GM11168 (cell line): ENCODE data around the gene PRDM11.

ENCODE experiments used
- in situ Hi-C: fragments of 300-500 bp; cut with MboI; formaldehyde crosslinking; loops from one replicate; pipeline ENCODE4 v1.12.0; 2022; ENCODE audit warnings: low sequenced_read_pairs; ENCODE audit not compliant: unreplicated experiment

Gene PRDM11

DNA sequence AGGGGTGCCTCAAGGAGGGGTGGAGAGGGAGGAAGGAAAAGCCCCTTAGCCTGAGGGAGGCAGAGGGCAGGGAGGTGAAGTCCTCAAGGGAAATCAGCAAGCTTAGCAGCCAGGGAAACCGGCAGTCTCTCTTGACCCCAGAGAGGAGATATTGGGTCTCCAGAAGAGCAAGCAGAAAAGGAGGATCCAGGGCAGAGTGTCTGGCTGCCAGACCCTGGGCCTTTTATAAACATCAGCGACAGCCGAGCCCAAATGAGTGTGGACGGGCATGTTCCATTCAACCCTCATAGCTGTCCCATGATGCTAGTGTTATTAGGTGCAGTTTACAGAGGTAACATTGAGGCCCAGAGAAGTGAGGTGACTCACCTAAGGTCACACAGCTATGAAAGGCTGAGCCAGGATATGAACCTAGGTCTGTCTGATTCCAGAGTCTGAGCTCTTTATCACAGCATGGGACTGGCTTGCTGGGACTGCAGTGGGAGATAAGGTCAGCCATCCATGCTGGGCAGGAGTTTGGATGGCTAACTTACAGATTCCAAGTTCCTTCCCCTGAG, 9.3 kb downstream of the PRDM11 start:
- in situ Hi-C loops, result no loop called here

DNA sequence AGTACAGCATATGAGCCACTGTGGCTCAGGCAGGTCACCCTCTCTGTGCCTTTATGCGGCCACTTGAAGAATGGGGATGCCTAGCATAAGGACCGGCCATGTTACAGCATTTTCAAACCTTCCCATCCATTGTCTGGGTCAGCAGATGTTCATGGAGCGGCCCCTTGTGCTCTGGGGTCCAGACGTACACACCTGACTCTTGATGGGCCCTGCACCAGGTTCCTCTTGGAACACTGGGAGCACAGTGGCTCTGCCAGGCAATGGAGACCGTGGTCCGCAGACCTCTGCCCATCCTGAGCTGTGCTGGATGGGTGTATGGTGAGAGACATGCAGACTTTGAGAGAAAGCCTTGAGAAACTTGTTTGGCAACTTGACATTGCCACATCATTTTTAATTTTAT, 9.8 kb downstream of the PRDM11 start:
- in situ Hi-C loops, result no loop called here

DNA sequence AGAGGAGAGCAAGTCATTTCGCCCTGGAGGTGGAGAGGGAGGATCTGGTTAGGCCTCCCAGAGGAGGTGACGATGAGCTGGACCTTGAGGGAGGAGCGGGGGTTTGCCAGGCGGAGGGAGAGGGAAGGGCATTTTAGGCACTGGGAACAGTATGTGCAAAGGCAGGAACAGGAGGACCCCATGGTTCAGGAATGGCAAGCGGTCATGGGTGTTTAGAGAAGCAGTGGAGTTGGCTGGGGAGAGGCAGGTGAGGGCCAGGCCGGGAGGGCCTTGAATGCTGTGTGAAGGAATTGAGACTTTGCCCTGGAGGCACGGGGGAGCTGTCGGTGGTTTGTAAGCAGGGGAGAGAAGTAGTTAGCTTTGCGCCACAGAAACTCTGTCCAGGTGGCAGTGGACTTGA, 10.3 kb downstream of the PRDM11 start:
- in situ Hi-C loops, result no loop called here

DNA sequence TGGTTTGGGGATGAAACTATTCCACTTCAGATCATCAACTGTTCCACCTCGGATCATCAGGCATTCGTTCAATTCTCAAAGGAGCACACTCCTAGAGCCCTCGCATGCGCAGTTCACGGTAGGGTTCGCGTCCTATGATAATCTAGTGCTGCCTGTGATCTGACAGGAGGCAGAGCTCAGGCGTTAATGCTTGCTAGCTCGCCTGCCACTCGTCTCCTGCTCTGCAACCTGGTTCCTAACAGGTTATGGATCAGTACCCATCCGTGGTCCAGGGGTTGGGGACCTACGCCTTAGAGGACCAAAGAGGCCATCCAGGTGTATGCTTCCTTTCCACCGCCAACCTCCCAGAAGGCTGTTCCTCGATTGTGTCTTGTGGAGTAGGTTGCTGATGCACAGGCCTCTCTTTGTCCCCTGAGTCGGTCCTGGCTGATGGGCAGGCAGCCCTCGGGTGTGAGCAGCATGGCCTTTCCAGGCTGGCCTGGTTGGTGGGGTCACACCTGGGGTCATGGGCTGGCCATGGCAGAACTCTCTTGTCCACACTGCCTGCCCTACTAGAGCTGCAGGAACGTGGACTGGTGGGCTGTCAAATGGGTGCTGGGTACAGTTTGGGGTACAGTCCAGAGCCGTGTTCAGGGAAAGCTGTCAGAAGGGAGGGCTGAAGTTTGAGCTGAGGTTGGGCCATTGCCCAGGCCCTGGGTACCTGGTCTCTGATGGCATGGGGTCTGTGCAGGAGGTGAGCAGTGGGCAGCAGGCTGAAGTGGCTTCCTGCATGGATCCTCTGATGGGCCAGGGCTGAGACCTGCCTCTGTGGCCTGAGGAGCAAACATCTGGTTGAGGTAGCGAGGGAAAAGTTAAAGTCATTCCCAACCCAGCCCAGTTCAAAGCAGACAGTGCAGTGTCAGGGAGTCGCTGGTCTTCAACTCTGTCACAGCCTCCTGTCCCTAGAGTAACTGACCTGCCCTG, 11.1 kb downstream of the PRDM11 start:
- in situ Hi-C loops, result no loop called here

DNA sequence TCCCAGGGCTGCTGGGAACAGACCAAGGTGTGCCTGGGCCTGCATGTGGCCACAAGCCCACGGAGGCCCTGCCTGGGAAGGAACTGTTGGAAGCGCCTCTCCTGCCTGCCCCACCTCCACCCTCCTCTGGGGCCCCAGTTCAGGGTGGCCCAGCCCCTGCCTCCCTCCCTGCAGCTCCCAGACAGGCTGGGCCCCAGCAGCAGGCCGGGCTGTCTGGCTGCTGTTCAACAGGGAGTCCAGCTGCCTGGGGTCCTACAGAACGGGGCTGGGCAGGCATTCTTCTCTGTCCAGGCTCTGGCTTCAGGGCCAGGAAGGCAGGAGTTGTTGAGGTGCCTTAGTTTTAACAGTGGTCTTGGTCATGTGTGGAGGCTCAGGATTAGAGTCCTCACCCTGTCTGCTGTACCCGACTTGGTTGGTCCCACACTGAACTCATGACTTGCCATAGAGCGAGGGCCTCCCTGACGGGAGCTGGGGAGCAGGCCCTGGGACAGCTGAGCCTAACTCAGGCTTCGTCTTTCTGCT, 11.8 kb downstream of the PRDM11 start:
- in situ Hi-C loops, result no loop called here

DNA sequence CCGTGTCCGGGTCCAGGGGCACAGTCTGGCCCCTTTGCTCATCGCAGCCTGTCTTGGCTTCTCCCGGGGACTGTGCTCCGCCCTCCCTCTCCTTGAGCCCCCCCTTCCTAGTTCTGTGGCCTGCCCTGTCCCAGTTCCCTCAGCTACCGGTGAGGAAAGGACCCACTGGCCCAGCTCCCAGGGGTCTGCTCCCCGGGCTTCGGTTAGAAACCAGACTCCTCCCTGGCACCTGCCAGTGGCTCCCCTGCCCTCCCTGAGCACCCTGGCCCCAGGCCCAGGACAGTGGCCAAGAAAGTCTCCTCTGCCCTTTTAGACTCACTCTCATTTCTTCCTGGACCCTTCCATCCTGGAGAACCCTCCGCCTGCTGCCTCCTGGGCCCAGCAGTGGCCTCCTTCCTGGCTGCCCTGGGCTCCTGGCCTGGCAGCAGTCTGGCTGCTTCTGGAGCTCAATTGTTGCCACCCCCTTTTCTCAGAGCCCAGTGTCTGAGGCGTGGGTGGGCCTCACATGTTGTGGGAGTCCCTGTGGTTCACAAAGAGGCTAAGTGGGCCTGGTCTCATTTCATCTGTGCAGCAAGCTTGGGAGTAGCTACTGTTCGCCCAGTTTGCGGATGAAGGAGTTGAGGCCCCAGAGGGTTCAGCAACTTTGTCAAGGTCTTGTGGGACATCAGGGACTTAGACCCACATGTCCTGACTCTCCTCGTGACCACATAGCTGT, 12.6 kb downstream of the PRDM11 start:
- in situ Hi-C loops, result no loop called here

DNA sequence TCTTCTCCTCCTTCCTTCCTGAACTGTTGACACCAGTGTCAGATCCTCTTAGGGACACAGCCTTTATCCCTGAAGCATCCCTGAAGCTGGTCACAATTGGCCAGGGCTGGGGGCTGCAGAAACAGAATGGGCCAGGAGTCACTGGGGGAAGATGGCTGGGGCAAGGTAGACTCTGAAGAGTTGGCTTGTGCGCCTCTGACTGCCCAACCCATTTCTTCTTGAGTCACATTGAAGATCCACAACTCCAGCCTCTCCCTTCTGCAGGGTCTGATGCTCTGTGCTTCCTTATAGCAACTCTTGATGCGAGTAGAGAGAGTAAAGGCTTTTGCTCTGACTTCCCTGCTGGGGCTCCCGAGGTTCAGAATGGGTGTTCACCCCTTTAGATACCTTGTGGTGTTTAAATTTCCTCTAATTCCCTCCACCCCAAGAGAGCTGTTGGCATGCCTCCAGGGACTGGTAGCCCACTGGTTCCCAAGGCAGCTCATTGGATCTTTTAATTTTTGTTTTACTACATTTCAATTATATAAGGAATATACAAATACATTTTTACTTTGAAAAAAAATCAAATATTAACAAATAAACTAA, 13.4 kb downstream of the PRDM11 start:
- in situ Hi-C loops, result no loop called here

DNA sequence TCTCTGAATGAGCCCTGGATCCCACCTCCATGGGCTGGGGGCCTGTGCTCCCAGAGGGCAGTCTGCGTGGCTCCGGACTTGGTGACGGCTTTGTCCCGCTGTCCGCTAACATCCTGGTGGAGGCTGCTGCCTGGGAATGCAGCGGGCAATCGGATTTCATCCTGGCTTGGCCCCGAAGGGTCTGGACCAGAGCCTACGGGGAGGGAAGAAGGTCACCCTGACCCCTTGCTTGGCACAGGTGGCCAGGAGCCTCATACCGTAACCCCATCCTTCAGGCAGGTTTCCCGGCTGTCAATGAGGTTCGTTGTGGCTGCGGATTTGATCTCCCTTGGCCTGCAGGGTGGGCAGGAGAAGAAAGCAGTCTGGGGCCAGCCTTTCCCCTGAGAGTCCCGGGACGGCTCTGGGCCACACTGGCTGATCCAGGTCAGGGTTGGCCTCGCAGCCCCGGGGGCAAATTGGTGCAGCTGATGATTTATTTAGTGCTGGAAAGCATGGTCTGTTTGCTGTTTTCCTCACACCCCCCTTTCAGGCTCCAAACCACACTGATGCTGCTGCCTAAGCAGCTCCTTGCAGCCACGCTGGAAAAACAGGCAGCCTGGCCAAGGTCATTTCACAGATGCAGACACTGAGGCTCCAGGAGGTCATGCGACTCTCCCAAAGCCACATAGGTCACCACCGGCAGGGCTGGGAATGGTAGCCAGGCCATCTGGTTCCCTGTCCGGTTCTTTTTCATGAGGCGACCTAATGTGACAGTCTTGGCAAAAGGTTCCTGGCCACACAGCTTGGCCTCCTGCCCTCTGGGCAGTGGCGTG, 15.0 kb downstream of the PRDM11 start:
- in situ Hi-C loops, result no loop called here

DNA sequence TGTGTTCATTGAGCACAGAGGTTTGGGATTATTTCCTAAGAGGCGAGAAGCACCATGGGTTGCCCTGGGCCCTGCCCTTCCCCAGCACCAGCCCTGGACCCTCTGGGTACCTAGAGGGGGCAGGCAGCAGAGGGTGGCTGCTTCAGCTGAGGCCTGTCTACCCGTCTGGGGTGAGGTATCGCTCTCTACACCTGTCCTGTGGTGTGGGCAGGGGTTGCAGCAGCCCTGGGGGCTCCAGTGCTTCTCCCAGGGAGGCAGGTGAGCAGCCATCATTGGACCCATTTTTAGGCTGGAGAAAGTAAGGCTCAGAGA, 15.6 kb downstream of the PRDM11 start:
- in situ Hi-C loops, result no loop called here

DNA sequence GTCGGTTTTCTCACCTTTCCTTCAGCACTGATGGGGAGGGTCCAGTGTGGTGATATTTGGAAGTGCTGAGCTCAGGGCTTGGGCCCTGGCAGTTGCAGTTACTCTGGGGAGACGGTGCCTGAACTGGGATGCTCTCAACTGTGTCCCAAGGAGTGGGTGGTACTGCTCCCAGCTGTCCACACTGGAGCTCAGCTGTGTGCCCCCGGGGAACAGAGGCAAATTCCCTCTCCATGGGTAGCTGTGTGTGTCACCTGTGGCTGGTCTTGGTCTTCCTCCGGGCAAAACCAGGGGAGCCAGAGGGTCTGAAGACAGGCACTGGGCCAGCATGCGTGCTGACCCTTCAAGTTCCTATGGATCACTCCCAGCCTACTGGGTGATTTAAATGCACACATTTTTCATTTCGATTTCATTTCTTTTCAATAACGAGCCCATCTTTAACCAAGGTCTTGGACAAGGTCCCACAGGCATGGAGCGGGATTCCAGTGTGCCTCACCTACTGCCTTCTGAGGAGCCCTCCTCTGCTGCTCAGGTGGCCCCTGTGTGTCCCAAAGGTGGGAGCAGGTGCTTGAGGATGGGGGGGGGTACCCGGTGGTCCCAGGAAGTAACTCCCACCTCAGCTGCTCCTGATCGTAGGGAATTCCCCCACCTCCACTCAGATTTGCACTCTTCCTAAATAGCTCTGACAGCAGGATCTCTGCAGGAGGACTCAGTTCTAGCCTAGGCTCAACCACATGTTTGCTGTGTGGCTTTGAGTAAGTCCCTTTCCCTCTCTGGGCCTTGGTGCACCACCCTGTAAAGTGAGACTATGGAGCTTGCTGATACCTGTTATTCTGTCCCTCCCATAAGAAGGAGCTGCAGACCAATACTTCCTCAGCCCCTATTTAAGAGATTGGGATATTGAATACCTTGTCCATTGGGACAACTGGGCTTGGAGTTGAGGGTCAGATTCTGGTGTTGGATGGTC, 16.8 kb downstream of the PRDM11 start:
- in situ Hi-C loops, result no loop called here

DNA sequence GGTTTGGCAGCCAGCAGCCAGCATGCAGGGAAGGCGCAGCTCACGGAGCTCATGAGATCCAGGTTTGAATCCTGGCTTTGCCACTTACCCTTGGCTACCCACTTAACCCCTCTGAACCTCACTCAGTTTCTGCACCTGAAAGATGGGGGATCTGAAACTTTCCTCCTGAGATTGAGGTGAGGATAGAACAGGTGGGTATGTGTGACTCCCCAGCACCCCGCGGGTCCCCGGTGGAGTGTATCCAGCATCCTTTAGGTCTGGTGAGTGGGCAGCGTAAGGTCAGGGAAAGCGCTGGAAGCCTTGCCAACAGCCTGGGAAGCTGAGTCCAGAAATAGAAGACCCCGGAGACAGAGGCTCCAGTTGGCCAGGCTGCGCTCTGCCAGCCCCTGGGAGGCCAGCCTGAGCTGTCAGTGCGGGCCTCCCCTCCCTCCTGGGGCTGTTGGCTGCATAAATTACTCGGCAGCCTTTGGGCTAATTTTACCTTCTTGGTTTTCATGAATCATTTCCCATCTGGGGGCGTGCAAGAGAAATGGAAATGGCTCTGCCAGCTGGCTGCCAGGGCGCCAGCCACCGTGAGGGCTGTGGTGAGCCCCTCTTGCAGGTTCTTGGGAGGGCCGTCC, 17.6 kb downstream of the PRDM11 start:
- in situ Hi-C loops, result no loop called here

DNA sequence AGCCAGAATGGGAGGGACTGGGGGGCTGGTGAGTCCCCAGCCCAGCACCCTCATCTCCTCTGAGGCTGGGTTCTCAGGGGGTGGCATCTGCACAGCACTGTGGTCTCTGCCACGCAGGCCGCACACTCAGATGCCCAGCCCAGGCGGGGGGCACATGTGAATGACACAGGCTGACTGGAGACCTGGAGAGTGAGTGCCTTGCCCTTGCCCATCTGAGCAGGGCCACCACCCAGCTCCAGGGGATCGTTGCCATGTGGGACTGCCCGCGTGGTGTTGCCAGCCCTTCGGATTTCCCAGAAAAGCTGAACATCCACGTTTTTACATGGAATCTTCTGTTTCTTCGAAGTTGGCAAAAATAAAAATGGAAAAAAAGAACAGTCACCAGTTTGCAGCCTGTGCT, 18.9 kb downstream of the PRDM11 start:
- in situ Hi-C loops, result no loop called here

DNA sequence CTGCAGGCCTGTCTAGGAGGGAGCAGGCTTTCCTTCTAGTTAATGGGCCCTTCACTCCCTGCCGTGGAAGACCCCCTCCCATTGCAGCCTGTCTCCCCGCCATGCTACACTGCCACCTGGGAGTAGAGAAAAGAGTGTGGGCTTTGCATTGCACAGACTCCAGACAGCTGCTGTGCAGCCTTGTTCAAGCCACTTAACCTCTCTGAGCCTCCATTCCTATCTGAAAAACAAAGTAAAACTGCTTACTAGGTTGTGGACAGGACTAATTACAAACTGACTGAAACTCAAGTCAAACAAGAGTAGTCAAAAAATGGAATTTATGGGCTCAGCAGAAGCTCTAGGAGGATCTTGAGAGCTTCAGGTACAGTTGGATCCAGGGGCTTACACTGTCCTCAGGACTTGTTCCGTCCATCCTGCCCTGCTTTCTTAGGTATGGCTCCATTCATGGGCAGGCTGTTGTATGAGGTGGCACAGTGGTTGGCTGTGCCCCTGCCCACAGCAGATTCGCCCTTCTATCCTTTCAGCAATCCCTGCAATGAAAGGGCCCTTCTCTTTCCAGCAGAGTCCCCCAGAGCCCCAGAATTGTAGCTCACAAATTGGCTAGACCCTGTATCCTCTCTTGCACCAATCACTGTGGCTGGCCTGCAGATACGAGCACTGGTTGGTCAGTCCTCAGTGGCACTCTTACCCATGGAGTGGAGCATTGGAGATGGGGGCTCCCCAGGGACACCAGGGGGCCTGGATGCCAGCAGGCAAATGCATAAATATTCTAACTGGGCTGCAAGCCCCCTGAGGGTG, 19.6 kb downstream of the PRDM11 start:
- in situ Hi-C loops, result no loop called here

DNA sequence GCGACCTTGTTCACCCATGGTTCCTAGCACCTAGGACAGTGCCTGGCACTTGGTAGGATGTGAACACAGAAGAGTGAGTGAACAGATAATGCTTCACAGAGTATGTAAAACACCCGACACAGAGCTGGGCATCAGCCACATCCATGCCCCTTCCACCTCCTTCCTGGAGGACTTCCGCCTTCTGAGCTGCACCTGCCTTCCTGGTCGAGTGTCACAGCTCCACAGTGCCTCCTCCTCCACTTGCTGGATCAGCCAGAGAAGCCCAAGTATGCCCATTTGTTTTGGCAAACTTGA, 20.1 kb downstream of the PRDM11 start:
- in situ Hi-C loops, result no loop called here

DNA sequence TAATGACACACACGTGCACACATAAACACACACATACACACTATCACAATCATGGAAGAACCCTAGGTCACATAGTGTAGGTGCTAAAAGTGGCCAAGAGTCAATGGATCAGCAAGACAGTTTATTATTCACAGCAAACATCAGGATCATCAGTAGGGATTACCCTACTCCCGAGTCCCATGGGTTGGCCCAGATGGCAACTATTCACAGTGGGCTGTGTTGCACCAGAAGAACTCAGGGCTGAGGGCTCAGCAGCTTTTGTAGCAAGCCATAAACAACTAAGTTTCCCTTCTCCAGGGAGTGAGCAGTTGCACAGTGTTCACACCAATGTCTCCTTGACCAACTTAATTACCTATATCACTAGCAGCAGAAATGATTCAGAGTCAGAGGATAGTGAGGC, 20.8 kb downstream of the PRDM11 start:
- in situ Hi-C loops, result no loop called here

DNA sequence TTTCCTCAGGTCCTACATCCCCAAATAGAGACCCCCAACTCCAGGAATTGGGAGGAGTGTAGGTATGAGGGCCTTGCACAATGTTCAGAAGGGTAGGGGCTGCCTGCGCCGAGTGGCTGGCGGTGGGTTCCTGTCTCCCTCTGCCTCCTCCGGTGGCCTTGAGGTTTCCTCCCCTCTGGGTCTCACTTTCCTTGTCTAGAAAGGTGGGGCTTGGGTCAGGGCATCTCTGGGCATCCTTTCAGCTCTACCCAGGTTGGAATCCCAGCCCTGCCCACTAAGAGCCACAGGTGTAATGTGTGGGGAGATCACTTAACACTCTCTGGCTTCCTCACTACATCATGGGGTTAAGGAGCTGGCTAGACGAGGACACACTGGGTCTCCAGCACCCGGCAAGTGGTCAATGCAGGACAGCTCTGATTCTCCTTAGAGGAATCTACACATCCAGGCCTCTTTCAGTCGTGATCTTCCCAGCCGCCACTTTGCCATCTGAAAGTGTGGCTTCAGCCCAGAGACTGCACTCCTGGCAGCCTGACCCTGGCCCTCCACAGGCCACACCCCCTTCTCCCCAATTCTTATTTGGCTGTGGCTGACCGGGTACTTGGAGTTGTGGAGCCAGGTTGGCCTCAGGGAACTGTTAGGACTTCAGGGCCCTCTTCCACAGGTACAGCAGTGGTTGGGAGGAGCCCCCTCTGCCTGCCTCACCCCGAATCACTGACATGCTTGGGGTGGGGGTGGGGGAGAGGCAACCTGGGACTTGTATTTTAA, 22.1 kb downstream of the PRDM11 start:
- in situ Hi-C loops, result no loop called here
